OCI-LY1 (cell line): ENCODE results near the gene LCT.

Experiments
- H2AFZ ChIP-seq: fragments of 200-600 bp; sonication (generic), shearing (Covaris generic); 2 replicates; pipeline ENCODE4 v1.6.0; 2014; ENCODE audit warnings: antibody characterized with exemption, mild to moderate bottlenecking, low read length
- H3F3A ChIP-seq: fragments of 200-600 bp; sonication (generic), shearing (Covaris generic); 2 replicates; pipeline ENCODE4 v1.6.0; 2014; ENCODE audit warnings: mild to moderate bottlenecking, antibody characterized with exemption, low read length, moderate library complexity; ENCODE audit not compliant: insufficient read depth
- H3K27ac ChIP-seq: fragments of 200-600 bp; sonication (generic); 2 replicates; pipeline ENCODE4 v1.5.1; 2014; ENCODE audit warnings: low read length, mixed run types, mild to moderate bottlenecking, low read depth; ENCODE audit not compliant: poor library complexity, severe bottlenecking
- H3K27me3 ChIP-seq: fragments of 200-600 bp; sonication (generic); 2 replicates; pipeline ENCODE4 v1.6.0; 2014; ENCODE audit warnings: antibody characterized with exemption, mild to moderate bottlenecking, low read length, moderate library complexity; ENCODE audit not compliant: insufficient read depth
- H3K36me3 ChIP-seq: fragments of 200-600 bp; sonication (generic); 2 replicates; pipeline ENCODE4 v1.6.1; 2014; ENCODE audit warnings: mild to moderate bottlenecking, antibody characterized with exemption, low read length, moderate library complexity, mixed read lengths; ENCODE audit not compliant: insufficient read depth
- H3K4me1 ChIP-seq: fragments of 200-600 bp; sonication (generic); 2 replicates; pipeline ENCODE4 v1.5.1; 2014; ENCODE audit warnings: mild to moderate bottlenecking, low read length, moderate library complexity; ENCODE audit not compliant: insufficient read depth, severe bottlenecking
- H3K4me2 ChIP-seq: fragments of 200-600 bp; sonication (generic), shearing (Covaris generic); 2 replicates; pipeline ENCODE4 v1.6.1; 2014; ENCODE audit warnings: low read length
- H3K4me3 ChIP-seq: fragments of 200-600 bp; sonication (generic); 2 replicates; pipeline ENCODE4 v1.5.1; 2014; ENCODE audit warnings: low read length, low read depth, mild to moderate bottlenecking, mixed read lengths; ENCODE audit not compliant: poor library complexity, severe bottlenecking
- H3K79me2 ChIP-seq: fragments of 200-600 bp; shearing (Covaris generic); 2 replicates; pipeline ENCODE4 v1.6.1; 2016; ENCODE audit warnings: mixed run types, low read length, mixed read lengths; ENCODE audit not compliant: insufficient read depth
- H3K9ac ChIP-seq: fragments of 200-600 bp; sonication (generic), shearing (Covaris generic); 2 replicates; pipeline ENCODE4 v1.6.1; 2014; ENCODE audit warnings: mild to moderate bottlenecking, low read length, mixed read lengths
- H3K9me2 ChIP-seq: fragments of 200-600 bp; sonication (generic), shearing (Covaris generic); 2 replicates; pipeline ENCODE4 v1.6.1; 2014; ENCODE audit warnings: low read depth, mild to moderate bottlenecking, low read length, mixed read lengths
- H3K9me3 ChIP-seq: fragments of 200-600 bp; shearing (Covaris generic); 2 replicates; pipeline ENCODE4 v1.6.1; 2014; ENCODE audit warnings: low read length, mixed read lengths
- H4K20me1 ChIP-seq: fragments of 200-600 bp; sonication (generic), shearing (Covaris generic); 2 replicates; pipeline ENCODE4 v1.6.0; 2016; ENCODE audit warnings: mild to moderate bottlenecking, low read length; ENCODE audit not compliant: insufficient read depth
- EZH2 ChIP-seq: fragments of 200-600 bp; sonication (generic), shearing (Covaris generic); IDR thresholded peaks from 2 replicates; pipeline ENCODE4 v1.8.0; 2017; ENCODE audit warnings: borderline replicate concordance, mixed run types, mild to moderate bottlenecking, antibody characterized with exemption, low read length, moderate library complexity, mixed read lengths
- TF ChIP-seq, protein P1 (sequence below): fragments of 200-600 bp; sonication (generic), shearing (Covaris generic); IDR thresholded peaks from 2 replicates; pipeline ENCODE4 v1.5.1; 2017; ENCODE audit warnings: mild to moderate bottlenecking, antibody characterized with exemption, low read length, moderate library complexity, mixed read lengths

The LCT gene

DNA sequence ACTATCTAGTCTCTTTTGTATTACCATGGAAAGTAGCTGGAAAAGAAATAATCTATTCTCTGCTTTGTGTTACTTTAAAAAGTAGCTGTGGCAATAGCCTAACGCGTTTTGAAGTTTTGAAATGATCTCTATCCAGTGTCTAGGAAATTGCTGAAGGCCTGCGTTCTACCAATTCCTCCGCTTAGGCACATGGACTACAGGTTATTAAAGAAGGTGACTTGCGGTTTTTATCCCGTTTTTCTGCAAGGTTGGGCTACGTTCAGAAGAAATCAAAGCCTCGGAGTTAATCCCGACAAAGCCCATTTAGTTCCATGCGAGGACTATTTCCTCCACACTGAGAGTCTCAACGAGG lies 96.0 kb downstream of the LCT start:
- no peaks in the 10 kb centered on the region for H3F3A ChIP-seq
- peak overlapping the region; percentile 70; the same call in 1 of the 2 replicates for H2AFZ ChIP-seq
- no peak overlapping the region for H3K4me3 ChIP-seq
- no peaks in the 10 kb centered on the region for H3K27me3 ChIP-seq
- peaks cover 20% of the 10 kb centered on the region for H3K4me1 ChIP-seq
- H4K20me1 ChIP-seq: no peaks in the 10 kb centered on the region; the same call in 1 of the 2 replicates
- no peaks in the 10 kb centered on the region for H3K9me2 ChIP-seq
- H3K36me3 ChIP-seq: peaks cover 6% of the 10 kb centered on the region
- no peak overlapping the region for H3K27ac ChIP-seq
- TF ChIP-seq, protein P1, sequence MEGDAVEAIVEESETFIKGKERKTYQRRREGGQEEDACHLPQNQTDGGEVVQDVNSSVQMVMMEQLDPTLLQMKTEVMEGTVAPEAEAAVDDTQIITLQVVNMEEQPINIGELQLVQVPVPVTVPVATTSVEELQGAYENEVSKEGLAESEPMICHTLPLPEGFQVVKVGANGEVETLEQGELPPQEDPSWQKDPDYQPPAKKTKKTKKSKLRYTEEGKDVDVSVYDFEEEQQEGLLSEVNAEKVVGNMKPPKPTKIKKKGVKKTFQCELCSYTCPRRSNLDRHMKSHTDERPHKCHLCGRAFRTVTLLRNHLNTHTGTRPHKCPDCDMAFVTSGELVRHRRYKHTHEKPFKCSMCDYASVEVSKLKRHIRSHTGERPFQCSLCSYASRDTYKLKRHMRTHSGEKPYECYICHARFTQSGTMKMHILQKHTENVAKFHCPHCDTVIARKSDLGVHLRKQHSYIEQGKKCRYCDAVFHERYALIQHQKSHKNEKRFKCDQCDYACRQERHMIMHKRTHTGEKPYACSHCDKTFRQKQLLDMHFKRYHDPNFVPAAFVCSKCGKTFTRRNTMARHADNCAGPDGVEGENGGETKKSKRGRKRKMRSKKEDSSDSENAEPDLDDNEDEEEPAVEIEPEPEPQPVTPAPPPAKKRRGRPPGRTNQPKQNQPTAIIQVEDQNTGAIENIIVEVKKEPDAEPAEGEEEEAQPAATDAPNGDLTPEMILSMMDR: no peak
- TF ChIP-seq EZH2: no peak
- no peak overlapping the region for H3K9ac ChIP-seq
- peaks cover 37% of the 10 kb centered on the region for H3K79me2 ChIP-seq
- H3K4me2 ChIP-seq: no peak overlapping the region
- no peaks in the 10 kb centered on the region for H3K9me3 ChIP-seq

DNA sequence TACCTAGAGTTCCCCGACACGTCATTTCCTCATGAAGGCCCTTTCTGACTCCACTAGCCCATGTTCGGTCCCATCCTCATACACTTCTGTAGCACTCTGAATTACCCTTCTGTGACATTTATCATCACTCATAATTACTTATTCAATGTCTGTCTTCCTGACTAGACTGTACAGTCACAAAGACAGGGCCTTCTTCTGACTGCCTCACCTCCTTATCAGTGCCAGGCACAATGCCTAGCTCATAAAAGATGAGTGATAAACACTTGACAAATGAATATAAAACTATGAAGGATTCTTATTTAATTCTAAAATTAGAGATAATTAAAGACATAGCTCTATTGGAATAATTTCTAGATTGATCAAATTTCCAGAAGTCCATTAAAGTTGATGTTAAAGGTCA lies 96.8 kb downstream of the LCT start:
- no peak overlapping the region for H3K9ac ChIP-seq
- no peaks in the 10 kb centered on the region for H3K27me3 ChIP-seq
- no peak overlapping the region for H3K27ac ChIP-seq
- no peak overlapping the region for H3K4me2 ChIP-seq
- no peaks in the 10 kb centered on the region for H3K9me3 ChIP-seq
- H4K20me1 ChIP-seq: no peaks in the 10 kb centered on the region; the same call in 1 of the 2 replicates
- H2AFZ ChIP-seq: no peak overlapping the region
- peaks cover 30% of the 10 kb centered on the region for H3K79me2 ChIP-seq
- H3K4me3 ChIP-seq: no peak overlapping the region
- peaks cover 20% of the 10 kb centered on the region for H3K4me1 ChIP-seq
- H3K36me3 ChIP-seq: no peaks in the 10 kb centered on the region
- no peaks in the 10 kb centered on the region for H3F3A ChIP-seq
- no peaks in the 10 kb centered on the region for H3K9me2 ChIP-seq
- TF ChIP-seq EZH2: no peak
- TF ChIP-seq, protein P1: no peak
